ENCODE results near the gene NCOA7.
"Not testable (repeated sequence)": the region's sequence is repeated elsewhere in the genome, so short reads cannot be mapped to it uniquely, and the experiment has no call there.

The NCOA7 gene

GRCh38 chr6:125888989-125889656 lies 98.4 kb downstream of the NCOA7 start:
- no peaks in the 10 kb centered on the region for H3K9me3 ChIP-seq (ENCODE audit: control insufficient read depth, low read length)
- no peak overlapping the region for H3K9ac ChIP-seq (ENCODE audit: low read length)
- H3K4me1 ChIP-seq (ENCODE audit: control insufficient read depth, insufficient read depth, low read length) = no peaks in the 10 kb centered on the region
- no peaks in the 10 kb centered on the region for H3K27me3 ChIP-seq (replicated peaks; ENCODE audit: control insufficient read depth, insufficient read depth, low read length)
- H3K36me3 ChIP-seq (ENCODE audit: control insufficient read depth, insufficient read depth, low read length, severe bottlenecking) = peaks cover 96% of the 10 kb centered on the region
- H3K4me3 ChIP-seq (ENCODE audit: low read length) = no peak overlapping the region
- DNase-seq (ENCODE audit: low read depth) = peak; percentile 70

DNA sequence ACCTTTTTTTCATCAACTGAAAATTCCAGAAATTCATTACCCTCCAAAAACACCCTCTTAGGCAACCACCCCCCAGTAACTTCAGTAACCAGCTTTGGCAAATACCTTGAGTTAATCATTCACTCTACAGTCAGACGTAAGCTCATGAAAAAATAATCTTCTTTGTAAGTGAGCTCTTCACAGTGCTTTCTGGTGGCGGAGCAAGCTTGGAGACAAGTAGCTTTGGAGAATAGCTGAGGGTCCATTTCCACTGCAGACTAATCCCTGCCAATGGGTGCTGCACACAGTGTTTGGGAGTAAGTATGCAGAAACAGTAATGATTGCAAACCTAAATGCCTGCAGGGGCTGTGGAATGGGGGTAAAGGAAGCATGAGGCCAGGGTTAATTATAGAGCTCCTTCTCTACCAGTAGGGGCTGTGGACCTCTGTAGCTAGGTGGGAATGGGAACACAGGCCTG lies 109.0 kb downstream of the NCOA7 start:
- Histone ChIP-seq H3K4me1 (ENCODE audit: control insufficient read depth, insufficient read depth, low read length) (no peaks in the 10 kb centered on the region), H3K9me3 (ENCODE audit: control insufficient read depth, low read length) (no peaks in the 10 kb centered on the region), H3K36me3 (ENCODE audit: control insufficient read depth, insufficient read depth, low read length, severe bottlenecking) (peaks cover 84% of the 10 kb centered on the region), H3K4me3 (ENCODE audit: low read length) (no peak overlapping the region), H3K9ac (ENCODE audit: low read length) (no peak overlapping the region), H3K27me3 (replicated peaks; ENCODE audit: control insufficient read depth, insufficient read depth, low read length) (no peaks in the 10 kb centered on the region)
- DNase-seq (ENCODE audit: low read depth) = no peak

- peaks cover 14% of the 10 kb centered on the region for H3K4me1 ChIP-seq (ENCODE audit: control insufficient read depth, insufficient read depth, low read length)
- H3K4me3 ChIP-seq (ENCODE audit: low read length) = no peak overlapping the region
- no peaks in the 10 kb centered on the region for H3K27me3 ChIP-seq (replicated peaks; ENCODE audit: control insufficient read depth, insufficient read depth, low read length)
- H3K36me3 ChIP-seq (ENCODE audit: control insufficient read depth, insufficient read depth, low read length, severe bottlenecking) = peaks cover 64% of the 10 kb centered on the region
- H3K9ac ChIP-seq (ENCODE audit: low read length) = no peak overlapping the region
- no peaks in the 10 kb centered on the region for H3K9me3 ChIP-seq (ENCODE audit: control insufficient read depth, low read length)
- DNase-seq (ENCODE audit: low read depth) = no peak
Observed at GRCh38 chr6:125904871-125905270, 114.1 kb downstream of the NCOA7 start.

DNA sequence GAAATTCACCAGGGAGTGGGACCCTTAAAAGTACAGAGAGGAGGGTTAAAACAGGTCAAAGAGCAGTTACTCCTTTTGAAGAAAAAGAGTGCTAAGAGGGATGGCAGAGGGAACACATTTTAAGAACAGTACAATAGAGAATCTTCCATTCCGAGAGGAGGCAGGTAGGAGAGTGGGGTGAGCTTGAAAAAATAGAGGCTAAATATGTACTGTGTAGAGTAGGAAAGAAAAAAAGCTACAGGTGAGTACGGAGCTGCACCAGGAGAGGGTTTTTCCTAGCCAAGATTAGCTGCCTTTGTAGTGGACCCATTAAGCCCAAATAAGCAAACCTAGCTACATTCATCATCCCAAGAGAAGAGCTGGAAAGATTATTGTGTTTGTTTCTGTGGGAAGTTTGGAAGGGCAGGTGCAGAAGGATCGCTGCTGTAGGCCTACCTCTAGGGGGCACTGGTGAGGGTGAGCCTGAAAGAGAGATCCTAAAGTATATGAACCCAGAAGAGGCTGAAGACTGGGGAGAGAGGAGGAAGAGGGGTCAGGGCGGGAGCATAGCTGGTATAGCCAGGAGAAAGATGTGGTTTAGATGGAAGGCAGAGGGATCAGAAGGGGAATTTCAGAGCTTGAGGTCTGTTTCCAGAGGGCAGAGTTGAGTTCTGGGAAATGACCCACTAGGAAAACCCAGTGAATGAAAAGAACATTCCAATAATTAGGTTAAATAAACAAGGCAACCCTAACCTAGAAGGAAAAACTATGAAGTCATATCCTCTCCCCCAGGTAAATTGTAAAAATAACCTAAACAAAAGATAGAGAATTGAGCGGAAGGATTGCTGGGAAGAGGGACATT lies 115.6 kb downstream of the NCOA7 start:
- Histone ChIP-seq H3K36me3 (ENCODE audit: control insufficient read depth, insufficient read depth, low read length, severe bottlenecking) (peaks cover 50% of the 10 kb centered on the region), H3K4me1 (ENCODE audit: control insufficient read depth, insufficient read depth, low read length) (peaks cover 19% of the 10 kb centered on the region), H3K9me3 (ENCODE audit: control insufficient read depth, low read length) (no peaks in the 10 kb centered on the region), H3K9ac (ENCODE audit: low read length) (no peak overlapping the region), H3K27me3 (replicated peaks; ENCODE audit: control insufficient read depth, insufficient read depth, low read length) (no peaks in the 10 kb centered on the region), H3K4me3 (ENCODE audit: low read length) (no peak overlapping the region)
- DNase-seq (ENCODE audit: low read depth) = peak; percentile 58

- Histone ChIP-seq H3K36me3 (ENCODE audit: control insufficient read depth, insufficient read depth, low read length, severe bottlenecking) (peaks cover 37% of the 10 kb centered on the region), H3K27me3 (replicated peaks; ENCODE audit: control insufficient read depth, insufficient read depth, low read length) (no peaks in the 10 kb centered on the region), H3K4me3 (ENCODE audit: low read length) (no peak overlapping the region), H3K9me3 (ENCODE audit: control insufficient read depth, low read length) (no peaks in the 10 kb centered on the region), H3K4me1 (ENCODE audit: control insufficient read depth, insufficient read depth, low read length) (peaks cover 37% of the 10 kb centered on the region), H3K9ac (ENCODE audit: low read length) (no peak overlapping the region)
- DNase-seq (ENCODE audit: low read depth) = peak; percentile 69
Observed at GRCh38 chr6:125910527-125910926, 119.8 kb downstream of the NCOA7 start.

GRCh38 chr6:125911051-125911451 lies 120.3 kb downstream of the NCOA7 start:
- H3K4me3 ChIP-seq (ENCODE audit: low read length); DNase-seq (ENCODE audit: low read depth); H3K9me3 ChIP-seq (ENCODE audit: control insufficient read depth, low read length); H3K27me3 ChIP-seq (replicated peaks; ENCODE audit: control insufficient read depth, insufficient read depth, low read length); H3K9ac ChIP-seq (ENCODE audit: low read length): not testable (repeated sequence)
- Histone ChIP-seq H3K36me3 (ENCODE audit: control insufficient read depth, insufficient read depth, low read length, severe bottlenecking) (peaks cover 42% of the 10 kb centered on the region), H3K4me1 (ENCODE audit: control insufficient read depth, insufficient read depth, low read length) (peaks cover 37% of the 10 kb centered on the region)

DNA sequence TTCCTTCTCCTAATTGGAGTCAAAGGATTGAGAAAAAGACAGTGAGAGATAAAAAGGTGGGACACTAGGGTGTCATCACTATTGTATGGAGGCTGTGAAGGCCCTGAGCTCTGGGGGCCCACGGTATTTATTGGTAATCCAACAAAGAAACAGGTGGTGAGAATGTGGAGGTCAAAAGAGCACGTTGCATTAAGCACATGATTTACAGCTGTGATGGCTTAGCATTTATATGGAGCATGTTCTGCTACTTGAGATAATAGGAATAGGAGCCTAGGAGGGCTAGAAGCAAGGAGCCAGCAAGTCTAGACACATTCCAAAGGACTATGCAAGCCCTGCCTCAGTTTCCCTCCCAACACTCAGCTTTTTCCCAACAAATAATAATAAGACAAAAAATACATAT lies 121.7 kb downstream of the NCOA7 start:
- not testable (repeated sequence) for H3K4me3 ChIP-seq (ENCODE audit: low read length); DNase-seq (ENCODE audit: low read depth); H3K9me3 ChIP-seq (ENCODE audit: control insufficient read depth, low read length); H3K27me3 ChIP-seq (replicated peaks; ENCODE audit: control insufficient read depth, insufficient read depth, low read length); H3K9ac ChIP-seq (ENCODE audit: low read length)
- peaks cover 37% of the 10 kb centered on the region for H3K4me1 ChIP-seq (ENCODE audit: control insufficient read depth, insufficient read depth, low read length)
- H3K36me3 ChIP-seq (ENCODE audit: control insufficient read depth, insufficient read depth, low read length, severe bottlenecking) = peaks cover 46% of the 10 kb centered on the region

- H3K27me3 ChIP-seq (replicated peaks; ENCODE audit: control insufficient read depth, insufficient read depth, low read length) = no peaks in the 10 kb centered on the region
- no peak overlapping the region for H3K9ac ChIP-seq (ENCODE audit: low read length)
- no peak for DNase-seq (ENCODE audit: low read depth)
- H3K4me1 ChIP-seq (ENCODE audit: control insufficient read depth, insufficient read depth, low read length) = peaks cover 41% of the 10 kb centered on the region
- no peaks in the 10 kb centered on the region for H3K9me3 ChIP-seq (ENCODE audit: control insufficient read depth, low read length)
- H3K4me3 ChIP-seq (ENCODE audit: low read length) = no peak overlapping the region
- peaks cover 46% of the 10 kb centered on the region for H3K36me3 ChIP-seq (ENCODE audit: control insufficient read depth, insufficient read depth, low read length, severe bottlenecking)
Observed at GRCh38 chr6:125913145-125913544, 122.4 kb downstream of the NCOA7 start.

GRCh38 chr6:125913864-125914351 lies 123.1 kb downstream of the NCOA7 start:
- Histone ChIP-seq H3K36me3 (ENCODE audit: control insufficient read depth, insufficient read depth, low read length, severe bottlenecking) (peaks cover 41% of the 10 kb centered on the region), H3K27me3 (replicated peaks; ENCODE audit: control insufficient read depth, insufficient read depth, low read length) (no peaks in the 10 kb centered on the region), H3K4me1 (ENCODE audit: control insufficient read depth, insufficient read depth, low read length) (peaks cover 42% of the 10 kb centered on the region), H3K9me3 (ENCODE audit: control insufficient read depth, low read length) (no peaks in the 10 kb centered on the region), H3K9ac (ENCODE audit: low read length) (peak overlapping the region; percentile 16), H3K4me3 (ENCODE audit: low read length) (peak overlapping the region; percentile 55)
- peak; percentile 96 for DNase-seq (ENCODE audit: low read depth)

DNA sequence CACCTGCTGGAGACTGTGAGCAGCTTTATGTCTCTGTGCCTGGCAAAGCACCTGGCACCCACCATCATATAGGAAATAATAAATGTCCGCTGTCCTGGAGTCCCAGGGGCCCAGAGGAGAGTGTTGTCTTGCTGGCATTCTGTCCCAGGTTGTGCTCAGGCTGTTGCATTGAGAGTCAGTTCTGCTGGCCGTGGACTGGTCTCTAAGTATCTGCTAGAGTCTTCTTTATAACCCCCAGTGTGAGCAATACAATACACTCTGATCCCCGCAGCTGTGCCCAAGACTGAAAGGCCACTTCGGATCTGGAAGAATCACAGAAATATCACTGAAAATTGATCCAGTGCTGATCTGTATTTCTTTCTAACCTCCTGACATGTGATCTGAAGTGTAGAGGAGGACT lies 127.5 kb downstream of the NCOA7 start:
- H3K9me3 ChIP-seq (ENCODE audit: control insufficient read depth, low read length) = no peaks in the 10 kb centered on the region
- peak overlapping the region; percentile 81 for H3K9ac ChIP-seq (ENCODE audit: low read length)
- DNase-seq (ENCODE audit: low read depth) = no peak
- H3K36me3 ChIP-seq (ENCODE audit: control insufficient read depth, insufficient read depth, low read length, severe bottlenecking) = peaks cover 65% of the 10 kb centered on the region
- H3K27me3 ChIP-seq (replicated peaks; ENCODE audit: control insufficient read depth, insufficient read depth, low read length) = no peaks in the 10 kb centered on the region
- peaks cover 43% of the 10 kb centered on the region for H3K4me1 ChIP-seq (ENCODE audit: control insufficient read depth, insufficient read depth, low read length)
- peak overlapping the region; percentile 78 for H3K4me3 ChIP-seq (ENCODE audit: low read length)

All from adipocyte (in vitro differentiated cells).